KMS-11 (cell line): ENCODE results near the gene ST6GAL2.

Experiments used
- H2AFZ ChIP-seq: fragments of 200-600 bp; sonication (generic); 2 replicates; pipeline ENCODE4 v1.6.1; 2016; ENCODE audit warnings: antibody characterized with exemption, mixed run types, low read depth
- H3K27ac ChIP-seq: fragments of 200-600 bp; sonication (generic); 2 replicates; pipeline ENCODE4 v1.6.1; 2016; ENCODE audit warnings: mild to moderate bottlenecking, mixed run types
- H3K27me3 ChIP-seq: fragments of 200-600 bp; sonication (generic); 2 replicates; pipeline ENCODE4 v1.6.1; 2017; ENCODE audit warnings: mild to moderate bottlenecking, low read depth, mixed run types, moderate library complexity; ENCODE audit not compliant: insufficient read depth
- H3K36me3 ChIP-seq: fragments of 200-600 bp; sonication (generic); 2 replicates; pipeline ENCODE4 v1.6.1; 2017; ENCODE audit warnings: mild to moderate bottlenecking, mixed run types; ENCODE audit not compliant: insufficient read depth
- H3K4me1 ChIP-seq: fragments of 200-600 bp; sonication (generic); 2 replicates; pipeline ENCODE4 v1.6.1; 2016; ENCODE audit warnings: mild to moderate bottlenecking, low read depth, mixed run types; ENCODE audit not compliant: poor library complexity, severe bottlenecking
- H3K4me2 ChIP-seq: fragments of 200-600 bp; sonication (generic); 2 replicates; pipeline ENCODE4 v1.7.0; 2016; ENCODE audit warnings: mild to moderate bottlenecking, mixed run types
- H3K4me3 ChIP-seq: fragments of 200-600 bp; sonication (generic); IDR thresholded peaks from 2 replicates; pipeline ENCODE4 v1.6.1; 2017; ENCODE audit warnings: low read depth, low read length, mixed read lengths; ENCODE audit not compliant: insufficient read depth
- H3K79me2 ChIP-seq: fragments of 200-600 bp; sonication (generic); 2 replicates; pipeline ENCODE4 v1.6.1; 2016; ENCODE audit warnings: low read depth, mixed run types; ENCODE audit not compliant: insufficient read depth
- H3K9ac ChIP-seq: fragments of 200-600 bp; sonication (generic); 2 replicates; pipeline ENCODE4 v1.6.1; 2016; ENCODE audit warnings: mild to moderate bottlenecking, mixed run types
- H4K20me1 ChIP-seq: fragments of 200-600 bp; sonication (generic); 2 replicates; pipeline ENCODE4 v1.6.1; 2016; ENCODE audit warnings: mild to moderate bottlenecking, mixed run types; ENCODE audit not compliant: insufficient read depth
- CTCF ChIP-seq: fragments of 200-600 bp; sonication (generic); conservative IDR thresholded peaks from 2 replicates; pipeline ENCODE4 v1.6.1; 2017; ENCODE audit warnings: low read depth, mild to moderate bottlenecking, antibody characterized with exemption, low read length, moderate library complexity, mixed read lengths

Gene ST6GAL2

GRCh38 chr2:106831816-106832569, 54.0 kb downstream of the ST6GAL2 start:
- Histone ChIP-seq H2AFZ (no peak overlapping the region), H3K4me2 (no peak overlapping the region)

GRCh38 chr2:106831241-106831640, 54.7 kb downstream of the ST6GAL2 start:
- H3K79me2 ChIP-seq = no peaks in the 10 kb centered on the region
- no peak overlapping the region for H3K27ac ChIP-seq
- H3K4me1 ChIP-seq = no peaks in the 10 kb centered on the region
- no peaks in the 10 kb centered on the region for H3K36me3 ChIP-seq
- H3K4me2 ChIP-seq = no peak overlapping the region
- H3K27me3 ChIP-seq = no peaks in the 10 kb centered on the region
- no peak overlapping the region for H3K4me3 ChIP-seq
- no peak overlapping the region for H2AFZ ChIP-seq
- no peak overlapping the region for H3K9ac ChIP-seq
- TF ChIP-seq CTCF = no peak
- no peaks in the 10 kb centered on the region for H4K20me1 ChIP-seq

More at GRCh38 chr2:106831816-106832569, 54.0 kb downstream of the ST6GAL2 start:
- TF ChIP-seq CTCF = no peak
- Histone ChIP-seq H3K4me3 (no peak overlapping the region), H4K20me1 (no peaks in the 10 kb centered on the region), H3K79me2 (no peaks in the 10 kb centered on the region), H3K9ac (no peak overlapping the region), H3K27ac (no peak overlapping the region), H3K27me3 (no peaks in the 10 kb centered on the region), H3K36me3 (no peaks in the 10 kb centered on the region), H3K4me1 (no peaks in the 10 kb centered on the region)

GRCh38 chr2:106830191-106830590, 55.8 kb downstream of the ST6GAL2 start:
- H3K36me3 ChIP-seq = no peaks in the 10 kb centered on the region
- no peak overlapping the region for H3K4me3 ChIP-seq
- no peaks in the 10 kb centered on the region for H3K4me1 ChIP-seq
- H3K4me2 ChIP-seq = no peak overlapping the region
- no peak overlapping the region for H2AFZ ChIP-seq
- H3K79me2 ChIP-seq = no peaks in the 10 kb centered on the region
- H3K27ac ChIP-seq = no peak overlapping the region
- H3K27me3 ChIP-seq = no peaks in the 10 kb centered on the region
- H4K20me1 ChIP-seq = no peaks in the 10 kb centered on the region
- no peak overlapping the region for H3K9ac ChIP-seq
- TF ChIP-seq CTCF = no peak

- Histone ChIP-seq H3K4me2 (no peak overlapping the region), H3K79me2 (no peaks in the 10 kb centered on the region), H3K9ac (no peak overlapping the region), H3K4me1 (no peaks in the 10 kb centered on the region), H3K27ac (no peak overlapping the region), H4K20me1 (no peaks in the 10 kb centered on the region), H3K36me3 (no peaks in the 10 kb centered on the region), H3K27me3 (no peaks in the 10 kb centered on the region), H3K4me3 (no peak overlapping the region), H2AFZ (no peak overlapping the region)
- TF ChIP-seq CTCF = no peak
Observed at GRCh38 chr2:106828119-106828518, 57.8 kb downstream of the ST6GAL2 start.
